HG03175 (cell line): ENCODE results near the gene RIT2.

Experiments used
- ATAC-seq: cut with Tn5 transposase; IDR thresholded peaks from one replicate; pipeline ENCODE4 v1.9.1; 2021; ENCODE audit warnings: mild to moderate bottlenecking, moderate library complexity; ENCODE audit not compliant: unreplicated experiment

The RIT2 gene

GRCh38 chr18:43115076-43115921 lies at the start of gene RIT2:
RIT2 (minus strand) TSS chr18:43115685.
- ATAC-seq, result no peak

GRCh38 chr18:43161528-43161927 lies 46.0 kb upstream of the RIT2 start:
- ATAC-seq, result no peak

GRCh38 chr18:43160509-43160908 lies 45.0 kb upstream of the RIT2 start:
- ATAC-seq, result no peak

- ATAC-seq, result no peak
Measured at GRCh38 chr18:43159926-43160325, 44.4 kb upstream of the RIT2 start.

- ATAC-seq, result no peak
Measured at GRCh38 chr18:43159086-43159770, 43.7 kb upstream of the RIT2 start.

GRCh38 chr18:43158381-43158780 lies 42.9 kb upstream of the RIT2 start:
- ATAC-seq, result no peak

- ATAC-seq, result no peak
Measured at GRCh38 chr18:43155842-43156241, 40.4 kb upstream of the RIT2 start.

- no peak for ATAC-seq
Measured at GRCh38 chr18:43148231-43148630, 32.7 kb upstream of the RIT2 start.

- no peak for ATAC-seq
Measured at GRCh38 chr18:43141208-43141607, 25.7 kb upstream of the RIT2 start.

- no peak for ATAC-seq
Measured at GRCh38 chr18:43139288-43139946, 23.9 kb upstream of the RIT2 start.

- ATAC-seq, result no peak
Measured at GRCh38 chr18:43134876-43135275, 19.4 kb upstream of the RIT2 start.

GRCh38 chr18:43130716-43131260 lies 15.3 kb upstream of the RIT2 start:
- ATAC-seq, result no peak

- no peak for ATAC-seq
Measured at GRCh38 chr18:43129946-43130524, 14.6 kb upstream of the RIT2 start.

GRCh38 chr18:43125471-43125870 lies 10.0 kb upstream of the RIT2 start:
- ATAC-seq, result no peak

GRCh38 chr18:43122955-43123354 lies 7.5 kb upstream of the RIT2 start:
- no peak for ATAC-seq

GRCh38 chr18:43116699-43117294 lies 1.3 kb upstream of the RIT2 start:
- ATAC-seq, result no peak

- no peak for ATAC-seq
Measured at GRCh38 chr18:43113220-43113895, 2.1 kb downstream of the RIT2 start.

- ATAC-seq, result no peak
Measured at GRCh38 chr18:43108882-43109281, 6.6 kb downstream of the RIT2 start.

- ATAC-seq, result no peak
Measured at GRCh38 chr18:43108469-43108868, 7.0 kb downstream of the RIT2 start.

- ATAC-seq, result no peak
Measured at GRCh38 chr18:43093646-43094045, 21.8 kb downstream of the RIT2 start.
